Activated effector memory CD4-positive, alpha-beta T cell treated with Interleukin-2 at 50 U/mL for 16 hours (primary cell): ENCODE measurements around the gene C14orf132.
A peak's percentile ranks its signal among the peaks of the same experiment; 100 is the strongest.

ENCODE experiments used
- DNase-seq: peaks from one replicate; pipeline ENCODE4 v3.0.0-alpha.2; 2020

C14orf132 gene

GRCh38 chr14:96125536-96125935 lies 86.4 kb downstream of the C14orf132 start:
- DNase-seq, result no peak

DNA sequence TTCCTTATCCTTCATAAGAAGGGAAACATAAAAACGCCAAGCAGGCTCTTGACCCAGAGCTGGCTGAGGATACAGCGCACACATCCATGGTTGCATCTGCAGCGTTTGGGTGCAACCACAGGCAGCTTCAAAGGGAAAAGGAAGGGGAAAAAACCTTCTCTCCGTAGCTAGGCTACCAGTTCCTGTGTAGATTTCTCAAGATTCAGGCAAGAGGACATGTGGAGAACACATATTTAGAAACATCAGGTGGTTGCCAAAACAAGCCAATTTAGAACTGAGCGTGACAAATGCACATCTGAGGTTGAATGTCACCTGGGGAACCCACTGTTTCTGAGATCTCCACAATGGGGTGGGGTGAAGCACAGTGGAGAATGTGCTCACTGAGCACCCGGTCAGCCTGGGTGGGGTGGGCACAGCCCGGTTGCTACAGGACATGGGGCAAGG lies 87.2 kb downstream of the C14orf132 start:
- peak; percentile 16 for DNase-seq

- DNase-seq, result no peak
These were observed 87.7 kb downstream of the C14orf132 start for GRCh38 chr14:96126783-96127271.

DNA sequence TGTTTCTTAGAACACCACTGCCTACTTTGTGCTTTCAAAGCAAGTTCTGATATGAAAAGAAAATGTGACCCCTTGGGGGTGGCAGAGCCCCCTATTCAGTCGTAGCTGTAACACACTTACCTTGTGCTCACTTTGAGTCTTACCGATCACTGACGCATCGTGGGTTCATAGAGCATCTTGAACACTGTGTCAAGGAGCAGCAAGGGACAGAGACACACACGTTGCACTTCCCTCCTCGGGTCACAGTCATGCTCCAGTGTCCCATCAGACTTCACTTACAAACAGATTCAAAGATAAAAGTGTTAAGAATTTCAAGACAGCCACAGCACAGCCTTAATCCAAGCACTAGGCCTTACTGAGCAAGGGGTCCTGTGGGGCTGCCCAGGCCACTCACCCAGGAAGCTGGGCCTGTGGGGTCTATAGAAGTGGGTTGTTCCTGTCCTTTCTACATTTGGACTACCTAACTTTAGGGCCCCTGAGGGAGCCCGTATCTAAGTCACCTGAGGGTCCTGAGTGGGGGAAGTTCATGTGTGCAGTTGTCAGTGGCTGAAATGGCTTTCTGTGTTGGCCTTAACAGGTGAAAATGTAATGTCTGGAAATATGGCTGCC lies 90.1 kb downstream of the C14orf132 start:
- DNase-seq, result no peak

DNA sequence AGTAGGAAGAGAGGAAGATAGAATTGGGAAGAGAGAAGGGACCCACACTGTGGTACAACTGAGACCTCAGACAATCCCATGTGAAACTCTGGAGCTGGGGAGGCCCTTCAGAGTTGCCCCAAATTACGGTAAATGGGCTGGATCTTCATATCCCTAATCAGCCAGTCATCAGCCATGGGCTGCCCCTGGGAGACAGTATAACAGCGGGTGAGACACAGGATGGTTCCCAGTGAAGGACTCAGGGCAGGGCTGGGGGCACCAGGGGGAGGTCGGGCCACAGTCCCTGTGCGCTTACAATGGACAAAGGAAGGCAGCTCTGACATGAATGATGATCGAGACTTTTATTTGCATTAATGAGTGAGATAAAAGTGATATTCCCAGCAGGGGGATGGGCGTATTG lies 91.2 kb downstream of the C14orf132 start:
- DNase-seq, result no peak

GRCh38 chr14:96130854-96131253 lies 91.7 kb downstream of the C14orf132 start:
- DNase-seq, result no peak

- no peak for DNase-seq
These were observed 92.7 kb downstream of the C14orf132 start for GRCh38 chr14:96131836-96132235.

DNA sequence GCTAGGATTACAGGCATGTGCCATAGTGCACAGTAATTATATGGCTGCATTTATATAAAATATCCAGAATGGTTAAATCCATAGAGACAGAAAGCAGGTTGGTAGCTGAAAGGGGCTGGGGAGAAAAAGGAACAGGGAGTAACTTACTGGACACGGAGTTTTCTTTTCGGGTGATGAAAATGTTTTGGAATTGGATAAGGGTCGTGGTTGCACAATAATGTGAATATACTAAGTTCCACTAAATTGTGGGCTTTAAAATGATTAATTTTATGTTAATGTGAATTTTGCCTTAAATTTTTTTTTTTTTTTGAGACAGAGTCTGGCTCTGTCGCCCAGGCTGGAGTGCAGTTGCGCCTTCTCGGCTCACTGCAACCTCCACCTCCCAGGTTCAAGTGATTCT lies 95.3 kb downstream of the C14orf132 start:
- DNase-seq, result no peak

DNA sequence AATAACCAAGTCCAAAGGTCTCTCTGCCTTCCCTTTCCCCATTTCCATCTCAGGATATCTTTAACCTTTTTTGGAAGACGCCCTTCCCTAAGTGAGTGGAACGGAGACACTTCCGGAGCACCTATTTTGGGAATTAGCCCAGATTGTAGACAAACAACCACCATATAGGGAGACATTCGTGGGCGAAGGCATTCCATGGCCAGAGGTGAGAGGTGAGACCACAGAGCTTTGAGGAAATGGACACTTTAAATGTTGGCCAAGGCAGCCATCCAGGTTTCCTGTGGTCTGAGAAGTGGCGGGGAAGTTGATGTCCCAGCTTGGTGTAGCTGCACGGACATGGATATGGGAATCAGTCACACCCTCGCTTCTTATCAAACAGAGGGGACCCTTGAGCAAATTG lies 96.1 kb downstream of the C14orf132 start:
- DNase-seq, result no peak

DNA sequence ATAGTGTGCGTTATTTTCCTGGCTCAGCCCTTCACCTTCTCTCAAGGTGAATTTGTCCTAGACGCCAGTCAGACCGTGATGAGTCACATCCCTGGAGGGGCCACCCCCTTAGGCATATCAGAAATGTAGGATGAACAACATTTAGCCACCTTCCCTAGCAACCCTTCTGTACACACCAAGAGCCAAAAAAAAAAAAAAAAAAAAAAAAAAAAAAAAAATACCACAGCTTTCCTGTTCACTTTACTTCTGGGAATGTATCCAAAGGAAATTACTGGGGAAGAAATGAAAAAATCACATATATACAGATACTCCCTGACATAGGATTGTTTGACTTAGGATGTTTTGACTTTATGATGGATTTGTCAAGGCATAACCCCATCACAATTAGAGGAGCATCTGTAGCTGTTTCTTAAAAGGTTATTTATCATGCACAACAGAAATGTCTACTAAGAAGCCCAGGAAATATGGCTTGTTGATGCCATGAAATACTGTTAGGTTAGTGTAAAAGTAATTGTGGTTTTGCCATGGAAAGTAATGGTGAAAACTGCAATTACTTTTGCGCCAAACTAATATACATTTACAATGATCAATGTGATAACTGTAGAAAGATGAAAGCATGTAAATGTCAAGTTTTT lies 97.3 kb downstream of the C14orf132 start:
- DNase-seq, result no peak

DNA sequence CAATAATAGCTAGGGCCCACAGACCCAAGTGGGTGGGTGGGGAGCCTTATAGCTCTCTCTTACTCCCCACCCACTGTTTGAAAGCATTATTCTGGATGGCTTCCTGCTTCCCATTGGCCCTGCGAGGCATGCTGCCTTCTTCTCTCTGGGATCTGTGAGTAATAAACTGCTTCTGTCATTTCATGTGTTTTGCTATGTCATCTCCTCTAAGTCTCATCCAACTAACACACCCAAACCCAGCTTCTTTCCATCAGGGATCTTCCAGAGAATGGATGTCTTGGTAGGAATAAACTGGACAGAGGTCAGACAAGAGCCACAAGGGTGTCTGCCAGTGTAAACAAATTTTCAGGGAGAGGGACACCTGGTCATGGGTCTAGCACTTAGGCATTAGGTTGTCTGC lies 99.1 kb downstream of the C14orf132 start:
- DNase-seq, result no peak

DNA sequence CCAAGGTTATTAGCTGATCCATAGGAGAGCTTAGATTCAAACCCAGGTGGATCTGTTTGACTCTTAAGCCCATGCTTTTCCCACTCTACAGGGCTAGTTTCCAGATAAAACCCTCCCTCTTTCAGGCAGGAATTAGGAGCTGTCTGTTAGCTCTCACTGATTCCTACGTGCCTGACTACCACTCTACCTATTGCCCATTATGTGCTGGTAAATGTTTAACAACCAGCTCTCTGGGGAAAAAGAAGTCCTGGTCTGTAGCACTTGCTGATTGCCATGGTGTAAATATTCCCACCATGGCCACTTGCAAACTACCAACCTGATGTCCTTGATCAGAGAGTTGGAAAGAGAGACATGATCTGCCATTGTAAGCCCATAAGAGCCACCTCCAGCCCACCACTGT lies 100.0 kb downstream of the C14orf132 start:
- no peak for DNase-seq

- DNase-seq, result no peak
These were observed 100.7 kb downstream of the C14orf132 start for GRCh38 chr14:96139879-96140278.

DNA sequence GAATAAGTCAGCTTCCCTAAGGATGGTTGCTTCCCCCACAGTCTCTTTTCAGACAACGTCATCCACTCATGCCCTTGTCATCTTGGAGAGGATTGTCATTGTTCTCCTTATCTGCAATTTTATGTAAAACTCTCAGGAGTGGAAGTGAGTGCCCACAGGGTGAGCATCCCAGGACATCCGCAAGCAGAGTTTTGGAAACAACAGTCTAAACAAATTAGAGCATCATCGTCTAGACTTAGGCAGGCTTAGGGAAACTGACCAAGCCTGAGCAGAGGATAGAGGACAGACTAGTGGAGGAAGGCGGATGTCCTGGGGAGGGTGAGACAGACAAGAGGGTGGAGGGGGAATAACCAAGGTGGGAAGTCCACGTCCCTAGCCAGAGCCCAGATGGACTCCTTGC lies 101.8 kb downstream of the C14orf132 start:
- no peak for DNase-seq
